Activated naive CD4-positive, alpha-beta T cell treated with Interleukin-2 at 50 U/mL for 16 hours (primary cell): ENCODE data around the gene SMLR1.

ENCODE experiments used
- DNase-seq: peaks from one replicate; pipeline ENCODE4 v3.0.0-alpha.2; 2020

SMLR1 gene

GRCh38 chr6:130853555-130854183 lies 26.5 kb downstream of the SMLR1 start:
- DNase-seq = no peak

DNA sequence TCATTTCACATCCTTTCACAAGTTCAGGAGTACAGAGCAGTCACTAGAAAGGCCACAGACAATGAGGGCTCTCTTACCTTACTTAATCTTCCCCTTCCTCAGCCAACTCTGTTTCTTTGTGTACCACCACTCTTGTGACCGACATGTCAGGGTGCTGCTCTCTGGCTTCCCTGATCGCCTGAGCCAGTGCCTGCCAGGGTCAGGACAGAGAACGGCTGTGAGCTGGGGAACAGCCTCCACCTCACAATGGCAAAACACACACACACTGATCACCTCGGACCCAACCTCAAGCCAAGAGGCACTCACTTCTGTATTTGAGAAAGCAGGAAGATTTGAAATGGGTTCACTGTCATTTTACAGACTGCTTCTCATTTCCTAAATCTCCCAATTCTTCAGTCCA lies 30.8 kb downstream of the SMLR1 start:
- DNase-seq = no peak

DNA sequence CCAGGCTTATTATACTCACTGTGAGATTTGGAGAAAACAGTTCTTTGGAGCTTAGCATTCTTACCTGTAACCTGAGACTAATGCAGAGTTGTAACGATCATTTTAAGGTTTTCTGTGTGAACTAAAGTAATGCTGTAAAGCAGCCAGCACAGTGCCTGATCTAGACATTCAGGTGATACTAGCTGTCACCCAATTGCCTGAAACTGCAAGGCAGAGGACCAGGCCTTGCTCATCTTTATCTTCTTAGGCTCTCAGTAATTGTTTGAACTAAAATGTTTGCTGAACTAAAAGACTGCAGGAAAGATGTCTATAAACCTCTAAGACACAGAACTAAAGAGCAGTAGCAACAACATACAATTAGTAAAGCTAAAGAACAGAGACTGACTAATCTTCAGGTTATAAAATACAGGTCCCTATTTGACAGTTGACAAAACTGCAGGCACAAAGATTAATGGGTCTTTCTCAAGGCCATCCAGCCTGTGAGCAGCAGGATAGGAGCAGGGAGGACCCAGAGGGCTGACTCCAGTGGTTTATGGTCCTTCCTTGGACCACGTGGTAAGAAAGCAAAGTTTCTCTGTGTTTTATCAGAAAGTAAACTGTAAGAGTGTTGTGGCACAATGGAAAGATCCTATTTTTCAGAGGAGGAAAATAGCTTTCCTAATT lies 31.4 kb downstream of the SMLR1 start:
- no peak for DNase-seq

DNA sequence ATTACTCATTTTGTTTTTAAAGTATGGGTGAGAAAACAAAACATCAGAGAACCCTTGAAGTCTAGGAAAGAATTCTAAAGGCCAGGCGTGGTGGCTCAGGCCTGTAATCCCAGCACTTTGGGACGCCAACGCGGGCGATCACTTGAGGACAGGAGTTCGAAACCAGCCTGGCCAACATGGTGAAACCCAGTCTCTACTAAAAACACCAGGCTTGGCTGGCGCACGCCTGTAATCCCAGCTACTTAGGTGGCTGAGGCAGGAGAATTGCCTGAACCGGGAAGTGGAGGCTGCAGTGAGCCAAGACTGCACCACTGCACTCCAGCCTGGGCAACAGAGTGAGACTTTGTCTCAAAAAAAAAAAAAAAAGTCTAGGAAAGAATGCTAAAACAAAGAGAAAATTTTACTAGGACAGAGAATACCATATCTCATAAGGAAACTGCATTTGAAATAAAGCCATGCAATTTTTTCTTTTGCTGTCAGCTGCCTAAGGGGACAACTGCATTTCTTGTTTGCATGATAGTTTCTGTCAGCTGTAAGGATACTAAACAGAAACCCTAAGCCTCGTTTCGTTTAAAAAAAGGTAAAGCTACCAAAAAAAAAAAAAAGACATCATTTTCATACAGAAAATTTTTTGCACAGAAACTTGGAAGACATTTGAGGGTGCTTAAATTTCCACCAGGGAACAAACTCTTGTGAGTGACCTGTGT lies 32.1 kb downstream of the SMLR1 start:
- no peak for DNase-seq

DNA sequence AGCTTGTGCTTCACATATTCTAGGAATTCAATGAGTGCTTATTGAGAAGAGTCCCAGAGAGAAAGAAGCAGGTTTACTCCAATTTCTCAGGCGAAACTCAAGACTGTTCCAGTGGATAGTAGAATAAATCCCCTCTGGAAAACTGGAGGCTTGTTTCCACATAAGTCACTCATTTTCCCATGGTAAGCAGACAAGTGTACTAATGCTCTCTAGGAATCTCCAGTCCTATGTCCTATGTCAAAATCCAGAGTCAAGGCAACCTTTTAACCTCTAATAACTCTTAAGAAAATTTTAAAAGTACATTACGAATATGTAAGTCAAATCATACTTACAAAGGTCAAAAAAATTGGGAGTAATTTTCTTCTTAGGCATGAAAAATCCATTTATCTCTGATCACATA lies 35.2 kb downstream of the SMLR1 start:
- DNase-seq = no peak

DNA sequence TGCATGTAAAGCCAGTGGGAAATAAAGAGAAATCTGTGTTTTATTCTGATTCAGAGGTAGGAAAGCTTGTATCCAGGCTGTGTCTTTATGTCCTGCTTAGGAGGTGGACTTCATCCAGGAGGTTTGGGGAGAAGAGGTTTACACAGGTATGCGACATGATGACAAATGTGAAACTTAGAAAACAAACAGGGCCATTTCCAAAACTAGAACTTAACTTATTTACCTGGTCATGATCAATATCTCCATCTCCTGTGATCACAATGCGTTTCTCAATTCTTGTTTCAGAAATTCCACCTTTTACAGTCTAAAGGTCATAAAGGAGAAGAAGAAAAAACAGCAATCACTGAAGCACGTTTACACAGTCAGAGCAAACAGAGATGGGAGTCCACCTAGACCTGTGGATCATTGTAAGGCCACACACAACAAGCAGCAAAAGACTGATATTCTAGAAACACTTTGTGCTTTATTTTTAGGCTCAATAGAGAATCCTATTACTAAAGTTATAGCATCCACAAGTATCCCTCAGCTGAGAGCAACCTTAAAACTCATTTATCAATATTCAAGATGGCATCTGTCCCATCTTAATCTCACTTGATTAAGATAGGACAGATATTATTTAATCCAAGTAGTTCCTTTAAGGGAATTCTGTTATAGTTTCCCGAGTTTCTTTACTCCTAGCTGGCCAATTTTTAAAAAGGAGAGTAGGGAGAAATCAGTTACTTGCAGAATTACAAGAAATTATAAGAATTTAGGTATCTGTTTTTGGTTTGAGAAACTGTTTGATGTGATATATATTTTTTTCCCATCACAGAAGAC lies 36.4 kb downstream of the SMLR1 start:
- no peak for DNase-seq

DNA sequence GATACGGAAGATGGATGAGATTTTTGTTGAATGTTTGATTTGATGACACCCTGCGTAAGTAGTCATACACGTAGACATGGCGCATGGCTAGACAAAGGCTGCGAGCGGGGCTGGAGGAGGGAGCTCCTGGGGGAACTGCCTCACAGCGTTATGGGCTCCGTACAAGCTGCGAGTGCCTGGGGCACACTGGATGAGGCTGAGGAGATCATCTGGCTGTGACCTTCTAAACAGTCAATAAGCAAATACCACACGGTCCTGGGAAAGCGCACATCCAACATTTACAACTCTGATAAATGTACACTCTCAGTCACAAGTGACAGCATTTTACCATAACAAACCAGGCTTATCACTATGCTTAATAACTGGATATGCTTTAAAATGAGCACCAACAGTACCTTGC lies 37.1 kb downstream of the SMLR1 start:
- no peak for DNase-seq

GRCh38 chr6:130865793-130866192 lies 38.6 kb downstream of the SMLR1 start:
- no peak for DNase-seq

- no peak for DNase-seq
These were observed 42.5 kb downstream of the SMLR1 start for GRCh38 chr6:130869681-130870080.

DNA sequence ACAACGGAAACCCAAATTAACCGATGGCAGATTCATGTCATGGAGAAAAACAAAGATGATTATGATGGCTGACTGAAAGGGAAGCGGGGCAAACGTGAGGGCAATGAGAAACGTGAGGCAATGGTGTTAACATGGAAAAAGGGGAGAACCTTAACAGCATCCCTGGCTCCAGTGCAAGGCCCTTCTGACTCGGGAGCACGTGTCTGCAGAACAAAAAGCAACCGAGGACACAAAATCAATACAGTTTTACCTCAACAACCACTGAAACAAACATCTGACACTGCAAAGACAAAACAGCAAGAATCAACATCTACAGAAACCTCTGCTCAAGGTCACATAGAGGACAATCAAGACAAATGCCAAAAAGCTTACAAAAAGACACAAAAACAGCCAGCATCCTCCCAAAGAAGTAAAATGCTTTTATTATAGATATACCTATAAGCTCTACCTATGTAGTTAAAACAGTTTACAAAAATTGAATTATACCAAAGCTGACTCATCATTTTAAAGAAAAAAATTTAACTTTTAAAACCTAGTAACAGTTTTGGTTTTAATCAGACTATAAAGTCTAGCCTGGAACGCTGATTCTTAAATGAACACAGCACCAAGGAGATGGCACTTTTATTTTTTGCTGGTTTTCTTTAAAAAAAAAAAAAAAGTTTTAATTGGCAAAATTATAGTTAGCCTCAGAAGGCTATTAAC lies 43.1 kb downstream of the SMLR1 start:
- DNase-seq = no peak

- DNase-seq = peak; percentile 73
These were observed 45.3 kb downstream of the SMLR1 start for GRCh38 chr6:130872250-130873095.

- DNase-seq = no peak
These were observed 46.5 kb downstream of the SMLR1 start for GRCh38 chr6:130873746-130874145.

DNA sequence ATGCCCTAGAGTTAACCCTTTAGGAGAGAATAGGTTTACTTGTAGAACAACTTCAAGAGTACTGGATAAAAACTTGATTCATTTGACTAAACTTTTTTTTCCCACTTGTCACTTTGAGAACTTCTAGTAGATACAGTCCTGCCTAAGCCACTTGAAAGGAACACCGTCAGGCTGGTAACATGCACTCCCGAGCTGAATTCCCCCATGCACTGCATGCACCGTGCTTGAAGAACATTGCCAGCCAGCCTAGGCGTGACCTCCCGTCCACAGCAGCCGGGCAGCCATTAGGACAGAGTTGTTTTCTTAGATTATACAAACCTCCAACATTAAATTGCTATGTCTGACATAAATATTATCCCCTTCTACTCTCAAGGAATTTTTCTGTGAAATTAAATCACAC lies 52.6 kb downstream of the SMLR1 start:
- DNase-seq = no peak

DNA sequence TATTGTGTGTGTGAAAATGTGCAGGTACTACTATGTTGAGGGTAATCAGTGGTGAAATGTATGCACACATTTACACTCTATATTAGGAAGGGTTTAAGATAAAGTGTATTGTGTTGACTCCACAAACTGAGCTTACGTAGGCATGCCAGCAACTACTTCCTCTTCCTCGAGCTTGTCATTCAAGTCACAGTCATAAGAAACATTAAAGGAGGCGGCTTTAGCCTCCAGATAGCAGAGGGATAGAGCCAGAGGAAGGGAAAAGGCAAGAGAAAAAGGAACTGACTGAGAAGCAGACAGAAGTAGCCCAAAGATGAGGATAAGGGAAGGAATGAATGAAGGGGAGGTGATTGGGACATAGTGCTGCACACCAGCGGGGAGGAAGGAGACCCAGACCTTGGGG lies 55.2 kb downstream of the SMLR1 start:
- DNase-seq = no peak

DNA sequence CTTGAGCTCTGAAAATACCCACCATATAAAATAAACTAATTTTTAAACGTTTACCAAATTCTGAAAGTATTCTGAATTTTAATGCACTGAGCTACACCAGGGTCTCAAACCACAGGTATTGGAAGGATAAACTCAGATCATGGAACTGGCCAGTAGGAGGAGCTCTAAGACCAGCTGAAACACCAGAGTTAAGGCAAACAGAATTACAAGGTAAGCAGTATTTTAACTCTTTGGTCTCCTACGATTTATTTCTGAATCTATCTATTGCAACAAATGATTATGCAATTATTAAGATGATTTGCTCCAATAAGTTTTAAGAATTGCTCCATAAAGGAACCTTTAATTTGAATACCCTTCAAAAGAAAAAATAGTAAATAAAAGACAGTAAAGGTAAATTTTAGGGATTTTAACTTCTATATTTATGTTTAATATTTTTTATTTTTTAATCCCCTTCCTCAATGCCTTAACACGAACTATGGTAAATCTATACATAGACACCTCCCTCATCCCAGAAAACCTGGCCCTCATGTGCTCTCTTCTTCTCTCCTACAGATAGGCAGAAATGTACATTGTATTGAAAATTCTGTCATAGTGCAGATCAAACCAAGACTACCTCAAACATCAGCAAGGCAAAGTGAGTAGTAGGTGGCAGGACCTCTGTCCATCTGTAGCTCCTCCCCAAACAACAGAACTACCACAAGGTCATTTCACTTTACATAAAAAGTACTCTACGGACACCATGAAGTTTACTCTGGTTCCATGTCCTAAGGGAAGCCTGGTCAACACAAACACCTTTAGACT lies 58.4 kb downstream of the SMLR1 start:
- DNase-seq = peak; percentile 63
